GM18511 (cell line): ENCODE data around the gene FXYD1.

Experiments used
- ATAC-seq: cut with Tn5 transposase; IDR thresholded peaks from one replicate; pipeline ENCODE4 v1.9.1; 2021; ENCODE audit warnings: mild to moderate bottlenecking, moderate library complexity; ENCODE audit not compliant: unreplicated experiment

Gene FXYD1

GRCh38 chr19:35160629-35161433, 22.2 kb downstream of the FXYD1 start:
- ATAC-seq, result no peak

- ATAC-seq, result no peak
These were observed 22.8 kb downstream of the FXYD1 start for GRCh38 chr19:35161434-35161743.

- ATAC-seq, result no peak
These were observed 24.1 kb downstream of the FXYD1 start for GRCh38 chr19:35162471-35163326.

GRCh38 chr19:35164418-35164817, 25.8 kb downstream of the FXYD1 start:
- no peak for ATAC-seq

GRCh38 chr19:35165200-35166058, 26.8 kb downstream of the FXYD1 start:
- no peak for ATAC-seq

- no peak for ATAC-seq
These were observed 27.8 kb downstream of the FXYD1 start for GRCh38 chr19:35166100-35167063.

- ATAC-seq, result no peak
These were observed 28.9 kb downstream of the FXYD1 start for GRCh38 chr19:35167251-35168119.

- ATAC-seq, result no peak
These were observed 29.6 kb downstream of the FXYD1 start for GRCh38 chr19:35168196-35168595.

GRCh38 chr19:35169221-35169995, 30.8 kb downstream of the FXYD1 start:
- no peak for ATAC-seq

- no peak for ATAC-seq
These were observed 31.9 kb downstream of the FXYD1 start for GRCh38 chr19:35170359-35171061.

GRCh38 chr19:35171730-35172129, 33.1 kb downstream of the FXYD1 start:
- no peak for ATAC-seq

- ATAC-seq, result no peak
These were observed 35.6 kb downstream of the FXYD1 start for GRCh38 chr19:35174226-35174625.

GRCh38 chr19:35176181-35176570, 37.6 kb downstream of the FXYD1 start:
- ATAC-seq, result no peak

GRCh38 chr19:35177377-35178274, 39.0 kb downstream of the FXYD1 start:
- no peak for ATAC-seq

GRCh38 chr19:35178701-35179100, 40.1 kb downstream of the FXYD1 start:
- ATAC-seq, result no peak

GRCh38 chr19:35179830-35180229, 41.2 kb downstream of the FXYD1 start:
- ATAC-seq, result no peak

GRCh38 chr19:35181387-35181786, 42.8 kb downstream of the FXYD1 start:
- ATAC-seq, result no peak
